SK-N-SH (cell line): ENCODE data around the gene USP32. TPM values are rescaled to one million over a fixed set of nuclear protein-coding genes. Genes with fewer than 3 reads are reported as not detected.

Experiments used
- CTCF ChIA-PET: fragments of 300-600, 350-600 bp; formaldehyde crosslinking; extraction: SDS; loops from one replicate; lab custom pipeline; 2021; lab: Yijun Ruan, JAX
- POLR2A ChIA-PET: fragments of 350-600 bp; sonication (Branson Sonifier 250); formaldehyde crosslinking; extraction: SDS; loops from one replicate; lab custom pipeline; 2020; ENCODE audit warnings: antibody characterized with exemption, inconsistent platforms; lab: Yijun Ruan, JAX
- DNase-seq: peaks from one replicate; pipeline ENCODE4 v3.0.0; 2012
- H2AFZ ChIP-seq: fragments of 200-600 bp; sonication (generic); 2 replicates; pipeline ENCODE4 v1.8.1; 2016; ENCODE audit warnings: antibody characterized with exemption, mild to moderate bottlenecking, low read depth
- H3F3A ChIP-seq: fragments of 200-600 bp; sonication (generic); replicated peaks from 2 replicates; pipeline ENCODE3; 2016; ENCODE audit warnings: antibody characterized with exemption, mild to moderate bottlenecking; ENCODE audit not compliant: insufficient read depth
- H3K27ac ChIP-seq, 2 experiments: fragments of 200-500 bp in 1 of 2; fragments of 200-600 bp in 1 of 2; sonication (Bioruptor generic) in 1 of 2; sonication (generic), shearing (Covaris generic) in 1 of 2; 2 replicates each; pipeline versions ENCODE4 v1.5.1 to v1.6.1; 2014 to 2016; ENCODE audit warnings: low read depth in 2 of 2, inconsistent platforms in 1 of 2, low read length in 1 of 2, mild to moderate bottlenecking in 1 of 2, mixed read lengths in 1 of 2
- H3K27me3 ChIP-seq: fragments of 200-600 bp; sonication (generic), shearing (Covaris generic); 2 replicates; pipeline ENCODE4 v1.6.1; 2016; ENCODE audit warnings: mixed run types; ENCODE audit not compliant: insufficient read depth
- H3K36me3 ChIP-seq, 2 experiments: fragments of 200-500 bp in 1 of 2; fragments of 200-600 bp in 1 of 2; sonication (Bioruptor generic) in 1 of 2; sonication (generic) in 1 of 2; replicated peaks in 1 of 2; 2 replicates each; pipeline versions ENCODE3 to v1.5.1; 2014 to 2016; ENCODE audit warnings: low read length in 1 of 2, mild to moderate bottlenecking in 1 of 2; ENCODE audit not compliant: insufficient read depth in 2 of 2, control insufficient read depth in 1 of 2
- H3K4me1 ChIP-seq, 2 experiments: fragments of 200-500 bp in 1 of 2; fragments of 200-600 bp in 1 of 2; sonication (Bioruptor generic) in 1 of 2; sonication (generic), shearing (Covaris generic) in 1 of 2; 2 replicates each; pipeline versions ENCODE4 v1.5.1 to v1.6.1; 2014 to 2016; ENCODE audit warnings: low read depth in 1 of 2, low read length in 1 of 2, mixed run types in 1 of 2; ENCODE audit not compliant: insufficient read depth in 2 of 2, control insufficient read depth in 1 of 2
- H3K4me2 ChIP-seq: fragments of 200-600 bp; sonication (generic), shearing (Covaris generic); 2 replicates; pipeline ENCODE4 v1.6.1; 2017; ENCODE audit warnings: mixed run types
- H3K4me3 ChIP-seq, 2 experiments: fragments of 200-500 bp in 1 of 2; fragments of 200-600 bp in 1 of 2; sonication (Bioruptor generic) in 1 of 2; sonication (generic), shearing (Covaris generic) in 1 of 2; 2 replicates each; pipeline versions ENCODE4 v1.5.1 to v1.8.1; 2014 to 2016; ENCODE audit warnings: low read depth in 2 of 2, inconsistent platforms in 1 of 2, low read length in 1 of 2, mild to moderate bottlenecking in 1 of 2, mixed read lengths in 1 of 2, moderate library complexity in 1 of 2
- H3K79me2 ChIP-seq: fragments of 200-600 bp; sonication (generic); 2 replicates; pipeline ENCODE4 v1.8.1; 2017; ENCODE audit warnings: mild to moderate bottlenecking; ENCODE audit not compliant: insufficient read depth
- H3K9ac ChIP-seq: fragments of 200-600 bp; sonication (generic); 2 replicates; pipeline ENCODE4 v1.6.1; 2017; ENCODE audit warnings: mixed run types
- H3K9me2 ChIP-seq: fragments of 200-600 bp; sonication (generic); 2 replicates; pipeline ENCODE4 v1.6.1; 2017; ENCODE audit warnings: mixed run types
- H3K9me3 ChIP-seq: fragments of 200-600 bp; sonication (generic); 2 replicates; pipeline ENCODE4 v1.6.1; 2017; ENCODE audit warnings: mixed run types, mild to moderate bottlenecking, moderate library complexity
- H4K20me1 ChIP-seq: fragments of 200-600 bp; sonication (generic); 2 replicates; pipeline ENCODE4 v1.6.1; 2017; ENCODE audit warnings: mild to moderate bottlenecking, mixed run types; ENCODE audit not compliant: insufficient read depth
- EP300 ChIP-seq, 2 experiments: IDR thresholded peaks; 2 replicates each; pipeline versions ENCODE4 v1.4.0 to v1.6.1; 2012; ENCODE audit warnings: borderline replicate concordance in 1 of 2, low read depth in 1 of 2, low read length in 1 of 2
- FOXJ3 ChIP-seq: sonication (generic); formaldehyde crosslinking; IDR thresholded peaks from 2 replicates; pipeline ENCODE4 v1.5.1; 2020; ENCODE audit warnings: mild to moderate bottlenecking, missing genetic modification reagents
- FOXM1 ChIP-seq: IDR thresholded peaks from 2 replicates; pipeline ENCODE4 v1.4.0; 2012; ENCODE audit warnings: low read depth, mild to moderate bottlenecking
- GATA2 ChIP-seq: sonication (generic); formaldehyde crosslinking; IDR thresholded peaks from 2 replicates; pipeline ENCODE4 v1.5.0; 2020; ENCODE audit warnings: mild to moderate bottlenecking, missing genetic modification reagents
- JUND ChIP-seq: IDR thresholded peaks from 2 replicates; pipeline ENCODE4 v1.4.0; 2012
- RAD21 ChIP-seq: IDR thresholded peaks from 2 replicates; pipeline ENCODE4 v1.6.1; 2012; ENCODE audit warnings: mild to moderate bottlenecking, low read length
- RFX5 ChIP-seq: IDR thresholded peaks from 2 replicates; pipeline ENCODE4 v1.6.1; 2012; ENCODE audit warnings: mild to moderate bottlenecking, improper control_type of control experiment, low read length
- SIN3A ChIP-seq: IDR thresholded peaks from 2 replicates; pipeline ENCODE4 v1.6.1; 2012; ENCODE audit warnings: low read depth, mild to moderate bottlenecking, low read length, moderate library complexity, borderline replicate concordance
- SMC3 ChIP-seq: IDR thresholded peaks from 2 replicates; pipeline ENCODE4 v1.6.1; 2012; ENCODE audit warnings: low read depth, low read length, improper control_type of control experiment
- TCF12 ChIP-seq: IDR thresholded peaks from 2 replicates; pipeline ENCODE4 v1.4.0; 2012
- TEAD4 ChIP-seq: IDR thresholded peaks from 2 replicates; pipeline ENCODE4 v1.4.0; 2012; ENCODE audit warnings: mild to moderate bottlenecking, borderline replicate concordance; ENCODE audit not compliant: insufficient read depth
- WGBS: methylation state at CpG from one replicate; pipeline ENCODE4 v1.1.6; 2017; ENCODE audit warnings: low lambda C conversion rate; 5-methylcytosine and 5-hydroxymethylcytosine counted together
- polyA plus RNA-seq, 3 experiments: library from polyadenylated mRNA; depleted of rRNA; stranded (reverse); fragments of >200 nt; gene quantifications; 2 replicates each; pipeline ENCODE4 v1.2.3, GENCODE V29; 2012
- TF ChIP-seq, protein P1 (sequence below): fragments of 200-600 bp; sonication (generic); IDR thresholded peaks from 2 replicates; pipeline ENCODE4 v1.6.1; 2017; ENCODE audit warnings: antibody characterized with exemption, mild to moderate bottlenecking, moderate library complexity
- TF ChIP-seq, protein P2 (sequence below): IDR thresholded peaks from 2 replicates; pipeline ENCODE4; 2012
- TF ChIP-seq, protein P3 (sequence below): IDR thresholded peaks from 2 replicates; pipeline ENCODE4 v1.4.0; 2012; ENCODE audit warnings: low read depth, borderline replicate concordance

USP32 gene
- polyA plus RNA-seq, 1 of the 3 experiments (the other 2 are of a cell fraction), result 25.6 TPM

DNA sequence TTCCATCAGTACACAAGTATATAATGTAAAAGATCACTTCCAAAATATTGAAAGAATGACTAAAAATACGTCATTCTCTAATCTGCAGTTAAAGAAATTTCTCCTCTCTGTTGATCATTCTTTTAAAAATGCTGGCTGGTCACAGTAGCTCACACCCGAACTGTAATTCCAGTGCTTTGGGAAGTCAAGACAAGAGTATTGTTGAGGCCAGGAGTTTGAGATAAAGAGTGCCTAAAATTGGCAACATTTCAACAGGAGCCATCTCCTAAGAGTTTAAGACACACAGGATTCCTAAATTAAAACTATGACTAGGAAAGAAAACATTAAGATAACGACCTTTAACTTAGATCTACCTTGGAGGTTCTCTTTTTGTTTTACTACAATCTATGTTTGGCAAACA, 4.5 kb upstream of the USP32 start:
- ChIA-PET CTCF (interaction anchor here (0.6 to 2.1 kb wide), 3 partner anchors 25 to 324 kb away, joined by 3 to 11 read pairs (median 3); no protein-coding TSS in a partner anchor), POLR2A (no interaction called here)
- H3K9me2 ChIP-seq, result no peaks in the 10 kb centered on the region
- H3F3A ChIP-seq, result peaks cover 13% of the 10 kb centered on the region
- H3K27me3 ChIP-seq, result no peaks in the 10 kb centered on the region
- no peak overlapping the region for H3K4me2 ChIP-seq
- H3K36me3 ChIP-seq, result no peaks in the 10 kb centered on the region
- no peak overlapping the region for H3K9ac ChIP-seq
- H3K27ac ChIP-seq, result no peak overlapping the region
- no peak for DNase-seq
- peaks cover 3% of the 10 kb centered on the region; the same call in 1 of the 2 replicates for H3K79me2 ChIP-seq
- no peaks in the 10 kb centered on the region for H4K20me1 ChIP-seq
- H3K4me1 ChIP-seq, result peaks cover 0 to 5% of the 10 kb centered on the region in 2 experiments; a peak in 2 of 4 replicates
- no peak overlapping the region for H2AFZ ChIP-seq
- no peak for TF ChIP-seq TEAD4
- no peak for TF ChIP-seq FOXJ3 (CRISPR knock-in tag)
- no peak for TF ChIP-seq RAD21
- TF ChIP-seq GATA2 (CRISPR knock-in tag), result no peak
- no peak for TF ChIP-seq FOXM1
- TF ChIP-seq, all 33 proteins: peak for 0
- H3K4me3 ChIP-seq, result no peak overlapping the region
- no peaks in the 10 kb centered on the region for H3K9me3 ChIP-seq
- 77% methylated on average over 3 of the region's 3 CpGs for WGBS

DNA sequence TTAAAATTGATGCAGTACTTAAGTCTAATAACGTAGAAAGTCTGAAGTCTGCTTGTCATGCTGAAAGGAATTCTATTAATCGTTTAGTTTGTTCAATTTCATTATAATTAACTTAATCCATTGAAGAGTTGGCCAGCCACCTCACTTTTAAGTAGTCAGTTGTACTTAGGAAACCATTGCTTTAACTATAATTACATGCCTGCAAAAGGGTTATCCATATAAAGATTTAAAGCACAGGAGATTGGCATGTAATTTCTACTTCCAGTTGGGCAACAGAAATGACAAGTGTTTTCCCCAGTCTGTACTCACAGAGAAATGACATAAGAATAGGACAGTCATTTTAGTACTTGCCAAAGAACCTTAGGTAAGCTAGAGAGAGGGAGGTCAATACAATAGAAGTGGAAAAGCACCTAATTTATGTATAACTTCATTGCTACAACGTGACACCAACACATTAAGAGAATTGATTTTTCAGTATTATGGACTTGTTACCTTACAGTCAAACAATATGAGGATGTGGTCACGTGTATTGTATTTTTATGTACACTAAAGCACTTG, 3.7 kb upstream of the USP32 start:
- Histone ChIP-seq H3F3A (peaks cover 18% of the 10 kb centered on the region), H3K4me3 (no peak overlapping the region), H4K20me1 (no peaks in the 10 kb centered on the region; the same call in 1 of the 2 replicates), H3K79me2 (peaks cover 11% of the 10 kb centered on the region), H3K36me3 (no peaks in the 10 kb centered on the region), H3K27ac (no peak overlapping the region), H3K9me3 (no peaks in the 10 kb centered on the region), H2AFZ (no peak overlapping the region), H3K4me2 (no peak overlapping the region), H3K9ac (no peak overlapping the region), H3K27me3 (no peaks in the 10 kb centered on the region), H3K9me2 (no peaks in the 10 kb centered on the region), H3K4me1 (peaks cover 0 to 7% of the 10 kb centered on the region in 2 experiments; a peak in 2 of 4 replicates)
- CTCF ChIA-PET, result interaction anchor here (0.6 to 2.1 kb wide), 3 partner anchors 26 to 169 kb away, joined by 3 to 11 read pairs (median 3); no protein-coding TSS in a partner anchor
- DNase-seq, result no peak
- WGBS, result 86% methylated on average over 4 of the region's 4 CpGs
- TF ChIP-seq RFX5 (no peak), TCF12 (no peak)
- POLR2A ChIA-PET, result no interaction called here

DNA sequence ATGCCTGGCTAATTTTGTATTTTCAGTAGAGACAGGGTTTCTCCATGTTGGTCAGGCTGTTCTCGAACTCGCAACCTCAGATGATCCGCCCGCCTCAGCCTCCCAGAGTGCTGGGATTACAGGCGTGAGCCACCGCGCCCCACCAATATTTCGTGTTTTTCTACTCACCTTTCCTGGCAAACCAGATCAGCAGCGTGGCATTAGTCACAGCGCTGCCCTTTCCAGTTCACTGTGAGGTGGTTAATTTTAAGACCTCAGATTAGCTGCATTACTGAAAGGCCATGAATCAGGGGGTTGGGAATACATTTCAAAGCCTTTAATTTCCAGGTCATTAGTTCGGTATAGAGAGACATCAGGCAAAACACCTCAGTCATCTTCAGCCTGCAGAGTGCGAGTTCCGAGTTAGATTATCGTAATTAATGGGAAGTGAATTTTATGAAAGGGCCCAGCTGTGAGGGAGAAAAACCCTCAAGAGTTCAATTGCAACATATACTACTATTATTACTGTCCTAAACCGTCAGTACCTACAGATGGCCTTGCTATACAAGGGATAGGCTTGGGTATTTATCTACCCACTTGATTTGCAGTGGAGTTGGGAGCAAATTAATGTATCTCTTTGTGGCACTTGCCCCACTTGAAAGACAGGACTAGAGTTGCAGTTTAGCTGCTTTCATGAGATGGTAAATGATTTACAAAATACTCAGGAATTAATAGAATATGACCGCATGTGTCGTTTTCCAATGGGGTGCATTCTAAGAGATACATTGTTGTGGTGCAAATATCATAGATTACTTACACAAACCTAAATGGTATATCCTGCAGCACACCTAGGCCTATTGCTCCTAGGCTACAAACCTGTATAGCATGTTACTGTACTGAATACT, 2.1 kb upstream of the USP32 start:
- peaks cover 26% of the 10 kb centered on the region for H3K79me2 ChIP-seq
- H3K27me3 ChIP-seq, result no peaks in the 10 kb centered on the region
- H3K9ac ChIP-seq, result no peak overlapping the region
- peaks cover 21% of the 10 kb centered on the region for H3F3A ChIP-seq
- H3K27ac ChIP-seq, result no peak overlapping the region; a peak in 1 of 4 replicates
- DNase-seq, result no peak
- H4K20me1 ChIP-seq, result peaks cover 9% of the 10 kb centered on the region
- 95% methylated on average over 17 of the region's 17 CpGs for WGBS
- H3K4me3 ChIP-seq, result no peak overlapping the region
- peaks cover 2 to 13% of the 10 kb centered on the region in 2 experiments for H3K4me1 ChIP-seq
- no peak overlapping the region for H3K4me2 ChIP-seq
- ChIA-PET CTCF (interaction anchor here (1.0 to 2.1 kb wide), 2 partner anchors 27 to 163 kb away, joined by 3 to 6 read pairs; no protein-coding TSS in a partner anchor), POLR2A (no interaction called here)
- H2AFZ ChIP-seq, result no peak overlapping the region
- H3K9me2 ChIP-seq, result no peaks in the 10 kb centered on the region
- no peaks in the 10 kb centered on the region for H3K36me3 ChIP-seq
- no peaks in the 10 kb centered on the region for H3K9me3 ChIP-seq
- no peak for TF ChIP-seq EP300 (IDR thresholded peaks at IDR 0.05; ENCODE audit: borderline replicate concordance in 1 of 2, low read depth in 1 of 2, low read length in 1 of 2)
- no peak for TF ChIP-seq RFX5
- TF ChIP-seq JUND, result no peak
- TF ChIP-seq, protein P1, sequence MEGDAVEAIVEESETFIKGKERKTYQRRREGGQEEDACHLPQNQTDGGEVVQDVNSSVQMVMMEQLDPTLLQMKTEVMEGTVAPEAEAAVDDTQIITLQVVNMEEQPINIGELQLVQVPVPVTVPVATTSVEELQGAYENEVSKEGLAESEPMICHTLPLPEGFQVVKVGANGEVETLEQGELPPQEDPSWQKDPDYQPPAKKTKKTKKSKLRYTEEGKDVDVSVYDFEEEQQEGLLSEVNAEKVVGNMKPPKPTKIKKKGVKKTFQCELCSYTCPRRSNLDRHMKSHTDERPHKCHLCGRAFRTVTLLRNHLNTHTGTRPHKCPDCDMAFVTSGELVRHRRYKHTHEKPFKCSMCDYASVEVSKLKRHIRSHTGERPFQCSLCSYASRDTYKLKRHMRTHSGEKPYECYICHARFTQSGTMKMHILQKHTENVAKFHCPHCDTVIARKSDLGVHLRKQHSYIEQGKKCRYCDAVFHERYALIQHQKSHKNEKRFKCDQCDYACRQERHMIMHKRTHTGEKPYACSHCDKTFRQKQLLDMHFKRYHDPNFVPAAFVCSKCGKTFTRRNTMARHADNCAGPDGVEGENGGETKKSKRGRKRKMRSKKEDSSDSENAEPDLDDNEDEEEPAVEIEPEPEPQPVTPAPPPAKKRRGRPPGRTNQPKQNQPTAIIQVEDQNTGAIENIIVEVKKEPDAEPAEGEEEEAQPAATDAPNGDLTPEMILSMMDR, result no peak
- no peak for TF ChIP-seq SMC3
- TF ChIP-seq, protein P2, sequence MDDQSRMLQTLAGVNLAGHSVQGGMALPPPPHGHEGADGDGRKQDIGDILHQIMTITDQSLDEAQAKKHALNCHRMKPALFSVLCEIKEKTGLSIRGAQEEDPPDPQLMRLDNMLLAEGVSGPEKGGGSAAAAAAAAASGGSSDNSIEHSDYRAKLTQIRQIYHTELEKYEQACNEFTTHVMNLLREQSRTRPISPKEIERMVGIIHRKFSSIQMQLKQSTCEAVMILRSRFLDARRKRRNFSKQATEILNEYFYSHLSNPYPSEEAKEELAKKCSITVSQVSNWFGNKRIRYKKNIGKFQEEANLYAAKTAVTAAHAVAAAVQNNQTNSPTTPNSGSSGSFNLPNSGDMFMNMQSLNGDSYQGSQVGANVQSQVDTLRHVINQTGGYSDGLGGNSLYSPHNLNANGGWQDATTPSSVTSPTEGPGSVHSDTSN, result no peak
- TF ChIP-seq SIN3A, result no peak
- TF ChIP-seq, protein P3, sequence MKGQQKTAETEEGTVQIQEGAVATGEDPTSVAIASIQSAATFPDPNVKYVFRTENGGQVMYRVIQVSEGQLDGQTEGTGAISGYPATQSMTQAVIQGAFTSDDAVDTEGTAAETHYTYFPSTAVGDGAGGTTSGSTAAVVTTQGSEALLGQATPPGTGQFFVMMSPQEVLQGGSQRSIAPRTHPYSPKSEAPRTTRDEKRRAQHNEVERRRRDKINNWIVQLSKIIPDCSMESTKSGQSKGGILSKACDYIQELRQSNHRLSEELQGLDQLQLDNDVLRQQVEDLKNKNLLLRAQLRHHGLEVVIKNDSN, result no peak
- no peak for TF ChIP-seq FOXJ3 (CRISPR knock-in tag)
